ENCODE results near the gene MED25. TPM values are rescaled to one million over a fixed set of nuclear protein-coding genes. Genes with fewer than 3 reads are reported as not detected.
A peak's percentile ranks its signal among the peaks of the same experiment; 100 is the strongest.

MED25 gene
- total and polyA plus RNA-seq, 2 donors, result 16.7 to 42.9 TPM

DNA sequence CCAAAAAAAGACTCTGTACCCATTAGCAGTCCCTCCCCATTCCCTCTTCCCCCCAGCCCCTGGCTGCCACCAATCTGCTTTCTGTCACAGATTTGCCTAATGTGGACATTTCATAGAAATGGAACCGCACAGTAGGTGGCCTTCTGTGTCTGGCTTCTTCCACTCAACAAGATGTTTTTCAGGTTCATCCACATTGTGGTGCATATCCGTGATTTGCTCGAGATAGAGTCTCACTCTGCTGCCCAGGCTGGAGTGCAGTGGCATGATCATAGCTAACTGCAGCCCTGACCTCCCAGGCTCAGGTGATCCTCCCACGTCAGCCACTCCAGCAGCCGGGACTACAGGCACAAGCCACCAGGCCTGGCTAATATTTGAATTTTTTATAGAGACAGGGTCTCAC is 30.3 kb upstream of the MED25 start:
- no peak for DNase-seq (ENCODE audit: extremely low spot score)
- WGBS, result 89% methylated on average over 5 of the region's 5 CpGs
- Histone ChIP-seq H3K4me3 (ENCODE audit: low read depth, low read length) (no peak overlapping the region), H3K4me1 (ENCODE audit: insufficient read depth) (no peaks in the 10 kb centered on the region), H3K36me3 (ENCODE audit: insufficient read depth) (peaks cover 3% of the 10 kb centered on the region), H3K27ac (ENCODE audit: low read depth) (no peak overlapping the region)

DNA sequence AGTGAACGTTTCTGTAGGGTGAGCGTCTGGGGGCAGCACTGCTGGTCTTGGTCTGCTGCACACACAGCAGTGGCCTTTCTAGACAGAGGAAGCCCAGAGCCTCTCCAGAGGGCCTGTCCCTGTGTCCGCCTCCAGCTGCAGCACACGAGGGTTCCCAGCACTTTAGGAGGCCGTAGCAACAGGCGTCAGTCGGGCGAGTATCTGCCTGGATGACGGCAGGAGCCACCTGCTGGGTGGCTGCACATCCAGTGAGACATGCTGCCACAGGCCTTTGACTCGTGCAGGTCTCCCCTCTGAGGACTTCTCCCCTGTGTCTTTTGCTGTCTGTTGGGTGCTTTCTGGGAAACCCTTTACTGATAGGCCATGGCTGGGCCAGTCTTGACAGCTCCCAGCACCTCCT is 29.2 kb upstream of the MED25 start:
- no peaks in the 10 kb centered on the region for H3K4me1 ChIP-seq (ENCODE audit: insufficient read depth)
- no peak for DNase-seq (ENCODE audit: extremely low spot score)
- H3K36me3 ChIP-seq (ENCODE audit: insufficient read depth), result peaks cover 4% of the 10 kb centered on the region
- 87% methylated on average over 10 of the region's 10 CpGs for WGBS
- no peak overlapping the region for H3K4me3 ChIP-seq (ENCODE audit: low read depth, low read length)
- H3K27ac ChIP-seq (ENCODE audit: low read depth), result no peak overlapping the region

DNA sequence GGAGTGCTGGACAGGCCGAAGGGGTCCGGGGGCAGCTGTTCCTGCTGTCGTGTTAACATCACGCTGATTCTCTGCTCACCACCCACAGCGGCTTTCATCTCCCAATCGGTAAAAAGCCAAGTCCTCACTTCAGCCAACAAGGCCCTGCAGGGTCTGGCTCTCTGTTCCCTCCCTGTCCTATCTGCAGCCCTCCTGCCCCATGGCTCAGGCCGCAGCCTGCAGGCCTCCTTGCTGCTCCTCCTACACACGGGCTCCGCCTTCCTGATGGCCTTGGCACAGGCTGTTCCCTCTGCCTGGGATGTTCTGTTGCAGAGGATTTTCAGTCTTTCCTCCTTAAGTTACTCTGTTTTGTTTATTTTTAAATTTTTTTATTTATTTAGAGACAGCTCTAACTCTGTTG is 27.2 kb upstream of the MED25 start:
- no peak overlapping the region for H3K4me3 ChIP-seq (ENCODE audit: low read depth, low read length)
- DNase-seq (ENCODE audit: extremely low spot score), result no peak
- peak overlapping the region; percentile 48 for H3K27ac ChIP-seq (ENCODE audit: low read depth)
- no peaks in the 10 kb centered on the region for H3K4me1 ChIP-seq (ENCODE audit: insufficient read depth)
- 60% methylated on average over 9 of the region's 9 CpGs for WGBS
- peaks cover 6% of the 10 kb centered on the region for H3K36me3 ChIP-seq (ENCODE audit: insufficient read depth)

DNA sequence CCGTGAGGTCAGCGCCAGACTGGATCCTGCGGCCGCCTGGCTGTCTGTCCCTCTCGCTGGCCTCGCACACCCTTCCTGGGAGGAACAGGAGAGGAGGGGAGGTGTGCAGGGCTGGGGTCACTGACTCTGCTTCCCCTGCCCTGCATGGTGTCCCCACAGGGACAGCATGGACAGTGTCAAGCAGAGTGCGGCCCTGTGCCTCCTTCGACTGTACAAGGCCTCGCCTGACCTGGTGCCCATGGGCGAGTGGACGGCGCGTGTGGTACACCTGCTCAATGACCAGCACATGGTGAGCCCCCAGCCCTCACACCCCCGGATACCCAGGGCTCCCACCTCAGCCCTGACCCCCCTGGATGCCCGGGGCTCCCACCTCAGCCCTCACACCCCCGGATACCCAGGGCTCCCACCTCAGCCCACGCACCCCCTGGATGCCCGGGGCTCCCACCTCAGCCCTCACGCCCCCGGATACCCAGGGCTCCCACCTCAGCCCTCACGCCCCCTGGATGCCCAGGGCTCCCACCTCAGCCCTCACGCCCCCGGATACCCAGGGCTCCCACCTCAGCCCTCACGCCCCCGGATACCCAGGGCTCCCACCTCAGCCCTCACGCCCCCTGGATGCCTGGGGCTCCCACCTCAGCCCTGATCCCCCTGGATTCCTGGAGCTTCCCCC is 26.2 kb upstream of the MED25 start:
- 96% methylated on average over 26 of the region's 26 CpGs for WGBS
- no peak overlapping the region for H3K27ac ChIP-seq (ENCODE audit: low read depth)
- H3K36me3 ChIP-seq (ENCODE audit: insufficient read depth), result peaks cover 8% of the 10 kb centered on the region
- no peak overlapping the region for H3K4me3 ChIP-seq (ENCODE audit: low read depth, low read length)
- no peaks in the 10 kb centered on the region for H3K4me1 ChIP-seq (ENCODE audit: insufficient read depth)
- DNase-seq (ENCODE audit: extremely low spot score), result no peak

DNA sequence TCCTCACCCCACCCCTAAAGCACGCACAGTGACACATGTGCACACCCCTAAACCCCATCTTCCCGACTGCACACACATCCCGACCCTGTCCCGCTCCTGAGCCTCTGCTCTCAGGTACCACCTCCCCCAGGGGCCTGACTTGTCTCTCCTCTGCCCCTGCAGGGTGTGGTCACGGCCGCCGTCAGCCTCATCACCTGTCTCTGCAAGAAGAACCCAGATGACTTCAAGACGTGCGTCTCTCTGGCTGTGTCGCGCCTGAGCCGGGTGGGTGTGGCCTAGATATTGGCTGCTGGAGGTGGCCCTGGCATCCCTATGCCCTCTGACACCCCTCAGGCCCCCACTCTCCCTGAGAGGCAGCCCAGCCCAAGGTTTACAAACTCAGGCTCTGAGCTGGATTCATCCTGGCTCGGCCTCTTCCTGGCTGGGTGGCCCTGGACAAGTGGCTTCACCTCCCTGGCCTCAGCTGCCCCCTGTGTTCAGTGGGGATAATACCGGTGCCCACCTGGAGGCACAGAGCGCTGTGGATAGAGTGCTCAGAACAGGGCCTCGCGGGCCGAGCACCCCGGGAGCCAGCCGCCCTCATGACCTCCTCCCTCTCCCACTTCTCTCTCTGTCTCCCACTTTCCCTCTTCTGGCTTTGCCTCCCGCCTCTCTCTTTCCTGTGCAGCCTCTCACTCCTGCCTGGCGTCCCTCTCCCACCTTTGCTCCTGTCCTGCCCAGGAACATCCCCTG is 25.1 kb upstream of the MED25 start:
- DNase-seq (ENCODE audit: extremely low spot score), result no peak
- Histone ChIP-seq H3K4me3 (ENCODE audit: low read depth, low read length) (no peak overlapping the region), H3K4me1 (ENCODE audit: insufficient read depth) (no peaks in the 10 kb centered on the region), H3K36me3 (ENCODE audit: insufficient read depth) (peaks cover 8% of the 10 kb centered on the region), H3K27ac (ENCODE audit: low read depth) (no peak overlapping the region)
- 92% methylated on average over 22 of the region's 22 CpGs for WGBS

DNA sequence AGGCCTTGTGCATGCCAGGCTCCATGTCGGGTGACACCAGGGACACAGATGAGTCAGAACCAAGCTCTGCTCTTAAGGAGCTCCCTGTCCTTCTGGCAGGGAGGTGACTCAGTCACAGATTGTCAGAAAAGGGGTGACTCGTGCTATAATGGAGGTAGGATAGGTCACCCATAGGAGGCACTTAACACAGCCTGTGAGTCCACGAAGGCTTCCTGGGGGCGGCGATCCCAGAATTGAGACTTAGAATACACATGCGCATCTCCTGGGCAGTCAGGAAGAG is 24.6 kb upstream of the MED25 start:
- Histone ChIP-seq H3K27ac (ENCODE audit: low read depth) (no peak overlapping the region), H3K4me1 (ENCODE audit: insufficient read depth) (no peaks in the 10 kb centered on the region), H3K36me3 (ENCODE audit: insufficient read depth) (peaks cover 9% of the 10 kb centered on the region), H3K4me3 (ENCODE audit: low read depth, low read length) (no peak overlapping the region)
- DNase-seq (ENCODE audit: extremely low spot score), result no peak
- 97% methylated on average over 6 of the region's 6 CpGs for WGBS

DNA sequence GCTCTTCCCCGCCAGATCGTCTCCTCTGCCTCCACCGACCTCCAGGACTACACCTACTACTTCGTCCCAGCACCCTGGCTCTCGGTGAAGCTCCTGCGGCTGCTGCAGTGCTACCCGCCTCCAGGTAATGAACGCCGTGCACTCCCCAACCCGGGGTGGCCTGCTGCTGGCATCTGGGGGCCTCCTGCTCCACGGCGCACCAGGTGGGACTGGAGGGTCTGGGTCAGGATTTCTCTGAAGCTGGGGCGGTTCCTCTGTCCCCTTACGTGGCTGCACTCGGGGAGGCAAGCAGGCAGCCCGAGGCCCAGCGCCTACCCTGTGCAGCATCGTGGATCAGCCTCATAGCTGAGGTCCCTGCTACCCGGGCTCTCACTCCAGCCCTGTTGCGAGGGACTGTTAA is 22.5 kb upstream of the MED25 start:
- H3K27ac ChIP-seq (ENCODE audit: low read depth), result no peak overlapping the region
- WGBS, result 95% methylated on average over 20 of the region's 20 CpGs
- DNase-seq (ENCODE audit: extremely low spot score), result no peak
- H3K4me1 ChIP-seq (ENCODE audit: insufficient read depth), result no peaks in the 10 kb centered on the region
- peaks cover 14% of the 10 kb centered on the region for H3K36me3 ChIP-seq (ENCODE audit: insufficient read depth)
- no peak overlapping the region for H3K4me3 ChIP-seq (ENCODE audit: low read depth, low read length)

DNA sequence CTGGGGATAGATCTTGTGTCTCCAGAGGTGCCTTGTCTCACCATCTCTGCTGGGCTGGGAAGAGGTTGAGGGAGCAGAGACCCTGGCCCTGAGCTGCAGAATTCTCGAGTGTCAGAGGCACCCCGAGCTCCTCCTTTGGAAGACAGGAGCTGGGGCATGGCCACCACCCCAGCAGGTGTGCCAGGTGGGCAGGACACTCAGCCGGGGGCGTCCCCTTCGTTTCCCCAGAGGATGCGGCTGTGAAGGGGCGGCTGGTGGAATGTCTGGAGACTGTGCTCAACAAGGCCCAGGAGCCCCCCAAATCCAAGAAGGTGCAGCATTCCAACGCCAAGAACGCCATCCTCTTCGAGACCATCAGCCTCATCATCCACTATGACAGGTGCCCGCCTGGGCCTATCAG is 19.5 kb upstream of the MED25 start:
- peaks cover 15% of the 10 kb centered on the region for H3K36me3 ChIP-seq (ENCODE audit: insufficient read depth)
- no peak for DNase-seq (ENCODE audit: extremely low spot score)
- H3K4me1 ChIP-seq (ENCODE audit: insufficient read depth), result no peaks in the 10 kb centered on the region
- H3K4me3 ChIP-seq (ENCODE audit: low read depth, low read length), result no peak overlapping the region
- 94% methylated on average over 11 of the region's 11 CpGs for WGBS
- H3K27ac ChIP-seq (ENCODE audit: low read depth), result no peak overlapping the region

DNA sequence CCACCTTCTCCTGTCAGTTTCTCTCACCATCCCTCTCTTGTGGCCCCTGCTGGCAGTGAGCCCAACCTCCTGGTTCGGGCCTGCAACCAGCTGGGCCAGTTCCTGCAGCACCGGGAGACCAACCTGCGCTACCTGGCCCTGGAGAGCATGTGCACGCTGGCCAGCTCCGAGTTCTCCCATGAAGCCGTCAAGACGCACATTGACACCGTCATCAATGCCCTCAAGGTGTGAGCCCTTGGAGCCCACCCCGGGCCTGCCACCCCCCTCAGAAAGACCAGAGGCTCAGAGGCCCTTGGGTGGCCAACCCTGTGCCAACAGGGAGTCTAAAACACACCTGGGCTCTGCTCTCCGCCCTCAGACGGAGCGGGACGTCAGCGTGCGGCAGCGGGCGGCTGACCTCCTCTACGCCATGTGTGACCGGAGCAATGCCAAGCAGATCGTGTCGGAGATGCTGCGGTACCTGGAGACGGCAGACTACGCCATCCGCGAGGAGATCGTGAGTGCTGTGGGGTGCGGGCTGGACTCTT is 18.8 kb upstream of the MED25 start:
- 92% methylated on average over 28 of the region's 28 CpGs for WGBS
- peaks cover 15% of the 10 kb centered on the region for H3K36me3 ChIP-seq (ENCODE audit: insufficient read depth)
- H3K4me1 ChIP-seq (ENCODE audit: insufficient read depth), result no peaks in the 10 kb centered on the region
- no peak overlapping the region for H3K27ac ChIP-seq (ENCODE audit: low read depth)
- no peak overlapping the region for H3K4me3 ChIP-seq (ENCODE audit: low read depth, low read length)
- no peak for DNase-seq (ENCODE audit: extremely low spot score)

DNA sequence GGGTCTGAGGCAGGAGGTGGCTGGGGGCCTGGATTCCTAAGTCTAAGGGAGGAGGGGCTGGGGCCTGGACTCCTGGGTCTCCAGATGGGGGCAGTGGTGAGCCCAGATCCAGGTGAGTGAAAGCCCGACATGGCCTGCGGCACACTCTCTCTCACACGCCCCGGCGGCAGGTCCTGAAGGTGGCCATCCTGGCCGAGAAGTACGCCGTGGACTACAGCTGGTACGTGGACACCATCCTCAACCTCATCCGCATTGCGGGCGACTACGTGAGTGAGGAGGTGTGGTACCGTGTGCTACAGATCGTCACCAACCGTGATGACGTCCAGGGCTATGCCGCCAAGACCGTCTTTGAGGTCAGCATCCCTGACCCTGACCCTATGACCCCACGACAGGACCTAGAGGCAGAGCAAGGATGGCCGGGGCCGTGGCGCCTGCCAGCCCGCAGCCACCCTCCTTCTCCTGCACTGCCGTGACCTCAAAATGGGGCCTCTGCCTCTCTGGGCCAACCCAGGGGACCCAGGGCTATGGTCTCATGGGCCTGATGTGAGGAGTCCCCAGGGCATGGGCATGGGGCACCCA is 18.2 kb upstream of the MED25 start:
- WGBS, result 94% methylated on average over 25 of the region's 25 CpGs
- Histone ChIP-seq H3K36me3 (ENCODE audit: insufficient read depth) (peaks cover 15% of the 10 kb centered on the region), H3K4me3 (ENCODE audit: low read depth, low read length) (no peak overlapping the region), H3K4me1 (ENCODE audit: insufficient read depth) (no peaks in the 10 kb centered on the region), H3K27ac (ENCODE audit: low read depth) (no peak overlapping the region)
- no peak for DNase-seq (ENCODE audit: extremely low spot score)

DNA sequence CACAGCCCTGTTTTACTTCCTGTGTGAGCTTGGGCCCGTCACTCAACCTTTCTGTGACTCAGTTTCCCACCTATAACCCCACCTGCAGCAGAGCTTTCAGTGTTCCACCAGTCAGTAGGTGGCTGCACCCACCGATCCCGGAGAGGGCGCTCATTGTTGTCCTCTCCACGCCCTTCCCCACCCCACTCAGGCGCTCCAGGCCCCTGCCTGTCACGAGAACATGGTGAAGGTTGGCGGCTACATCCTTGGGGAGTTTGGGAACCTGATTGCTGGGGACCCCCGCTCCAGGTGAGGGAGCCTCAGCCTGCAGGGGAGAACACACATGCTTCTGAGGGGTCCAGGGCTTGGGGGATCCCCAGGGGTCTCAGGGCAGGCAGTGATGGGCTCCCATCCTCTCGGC is 17.3 kb upstream of the MED25 start:
- no peak overlapping the region for H3K4me3 ChIP-seq (ENCODE audit: low read depth, low read length)
- H3K4me1 ChIP-seq (ENCODE audit: insufficient read depth), result no peaks in the 10 kb centered on the region
- WGBS, result 96% methylated on average over 10 of the region's 10 CpGs
- H3K36me3 ChIP-seq (ENCODE audit: insufficient read depth), result peaks cover 13% of the 10 kb centered on the region
- no peak overlapping the region for H3K27ac ChIP-seq (ENCODE audit: low read depth)
- DNase-seq (ENCODE audit: extremely low spot score), result no peak

DNA sequence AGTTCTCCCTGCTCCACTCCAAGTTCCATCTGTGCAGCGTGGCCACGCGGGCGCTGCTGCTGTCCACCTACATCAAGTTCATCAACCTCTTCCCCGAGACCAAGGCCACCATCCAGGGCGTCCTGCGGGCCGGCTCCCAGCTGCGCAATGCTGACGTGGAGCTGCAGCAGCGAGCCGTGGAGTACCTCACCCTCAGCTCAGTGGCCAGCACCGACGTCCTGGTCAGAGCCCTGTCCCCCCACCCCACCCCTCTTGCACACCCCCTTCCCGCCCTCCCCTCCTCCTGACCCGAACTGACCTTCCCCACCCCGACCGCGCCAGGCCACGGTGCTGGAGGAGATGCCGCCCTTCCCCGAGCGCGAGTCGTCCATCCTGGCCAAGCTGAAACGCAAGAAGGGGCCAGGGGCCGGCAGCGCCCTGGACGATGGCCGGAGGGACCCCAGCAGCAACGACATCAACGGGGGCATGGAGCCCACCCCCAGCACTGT is 16.6 kb upstream of the MED25 start:
- no peak for DNase-seq (ENCODE audit: extremely low spot score)
- 65% methylated on average over 32 of the region's 32 CpGs for WGBS
- H3K36me3 ChIP-seq (ENCODE audit: insufficient read depth), result peaks cover 11% of the 10 kb centered on the region
- H3K27ac ChIP-seq (ENCODE audit: low read depth), result no peak overlapping the region
- peak overlapping the region; percentile 24 for H3K4me3 ChIP-seq (ENCODE audit: low read depth, low read length)
- no peaks in the 10 kb centered on the region for H3K4me1 ChIP-seq (ENCODE audit: insufficient read depth)

DNA sequence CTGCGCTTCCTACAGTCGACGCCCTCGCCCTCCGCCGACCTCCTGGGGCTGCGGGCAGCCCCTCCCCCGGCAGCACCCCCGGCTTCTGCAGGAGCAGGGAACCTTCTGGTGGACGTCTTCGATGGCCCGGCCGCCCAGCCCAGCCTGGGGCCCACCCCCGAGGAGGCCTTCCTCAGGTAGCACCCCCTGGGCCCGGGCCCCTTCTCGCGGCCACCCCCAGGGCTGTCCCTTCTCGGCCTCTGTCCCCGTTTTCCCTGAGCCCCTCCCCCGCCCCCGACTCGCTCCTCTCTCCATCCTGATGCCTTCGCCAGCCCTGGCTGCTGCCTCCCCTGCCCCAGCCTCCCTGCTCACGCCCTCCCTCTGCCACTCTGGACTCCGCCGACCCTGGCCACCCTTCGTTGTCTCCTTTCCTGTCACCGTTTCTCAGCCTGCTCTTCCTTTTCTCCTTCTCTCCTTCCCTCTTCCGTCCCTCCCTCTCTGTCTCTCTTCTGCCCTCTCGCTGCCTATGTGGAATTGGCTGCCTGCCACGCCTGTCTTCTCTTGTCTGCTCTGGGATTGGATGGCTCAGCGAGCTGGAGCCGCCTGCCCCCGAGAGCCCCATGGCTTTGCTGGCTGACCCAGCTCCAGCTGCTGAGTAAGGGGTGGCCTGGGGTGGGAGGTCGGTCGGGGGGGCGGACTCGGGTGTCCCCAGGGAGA is 16.0 kb upstream of the MED25 start:
- Histone ChIP-seq H3K27ac (ENCODE audit: low read depth) (no peak overlapping the region), H3K4me1 (ENCODE audit: insufficient read depth) (no peaks in the 10 kb centered on the region), H3K4me3 (ENCODE audit: low read depth, low read length) (peak overlapping the region; percentile 24), H3K36me3 (ENCODE audit: insufficient read depth) (peaks cover 10% of the 10 kb centered on the region)
- DNase-seq (ENCODE audit: extremely low spot score), result peak; percentile 83
- WGBS, result 20% methylated on average over 38 of the region's 38 CpGs
